ENCODE measurements around the gene CCDC33.

The CCDC33 gene

DNA sequence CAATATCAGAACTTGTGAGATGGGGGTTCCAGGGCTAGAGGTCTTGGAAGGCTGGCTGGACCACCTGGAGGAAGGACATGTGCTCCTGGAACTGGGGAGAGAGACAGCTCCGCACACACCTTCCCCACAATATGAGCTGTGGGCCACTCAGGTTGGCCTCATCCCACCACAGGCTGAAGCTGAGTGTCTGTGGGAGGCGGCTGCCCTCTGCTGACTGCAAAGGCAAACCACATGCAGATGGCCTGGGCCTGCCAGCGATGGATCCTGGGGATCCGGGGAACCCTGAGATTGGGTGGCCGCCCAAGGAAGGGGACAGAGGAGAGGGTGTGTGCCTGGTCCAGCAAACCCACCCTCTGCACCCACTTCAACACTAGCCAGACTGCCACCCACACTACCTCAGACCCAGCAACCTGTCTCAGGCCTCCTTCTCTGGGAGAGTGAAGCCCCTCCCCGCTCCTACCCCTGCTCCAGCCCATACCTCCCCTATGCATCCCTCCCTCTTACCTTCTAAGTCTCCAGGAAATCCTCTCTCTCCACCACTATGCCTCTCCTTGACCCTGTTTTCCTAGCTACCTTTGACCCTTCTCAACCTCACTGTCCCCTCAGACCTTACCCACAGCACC lies 86.5 kb downstream of the CCDC33 start (continued):
- TF ChIP-seq ZNF24 (tag by site-specific recombination; IDR thresholded peaks at IDR 0.05) (peak; percentile 36; the same call in 1 of the 2 replicates), ZNF623 (tag by site-specific recombination; IDR thresholded peaks at IDR 0.05) (no peak), ZNF2 (tag by site-specific recombination; IDR thresholded peaks at IDR 0.05) (peak; percentile 26; the same call in 1 of the 2 replicates), SP3 (tag by site-specific recombination; IDR thresholded peaks at IDR 0.05) (peak; percentile 11), CTCF (tag by site-specific recombination; IDR thresholded peaks at IDR 0.05) (peak; percentile 96), ZNF670 (tag by site-specific recombination; IDR thresholded peaks at IDR 0.05; ENCODE audit: low read depth) (no peak), ZNF433 (tag by site-specific recombination; IDR thresholded peaks at IDR 0.05; ENCODE audit: low read depth) (no peak), ZNF654 (tag by site-specific recombination; IDR thresholded peaks at IDR 0.05; ENCODE audit: low read depth) (peak; percentile 97), KLF17 (tag by site-specific recombination; IDR thresholded peaks at IDR 0.05) (0 out of 2 replicates have a peak, but pooled peaks have one; percentile 45), ZNF121 (tag by site-specific recombination; IDR thresholded peaks at IDR 0.05) (peak; percentile 53; the same call in 1 of the 2 replicates)
- TF ChIP-seq, protein P1, sequence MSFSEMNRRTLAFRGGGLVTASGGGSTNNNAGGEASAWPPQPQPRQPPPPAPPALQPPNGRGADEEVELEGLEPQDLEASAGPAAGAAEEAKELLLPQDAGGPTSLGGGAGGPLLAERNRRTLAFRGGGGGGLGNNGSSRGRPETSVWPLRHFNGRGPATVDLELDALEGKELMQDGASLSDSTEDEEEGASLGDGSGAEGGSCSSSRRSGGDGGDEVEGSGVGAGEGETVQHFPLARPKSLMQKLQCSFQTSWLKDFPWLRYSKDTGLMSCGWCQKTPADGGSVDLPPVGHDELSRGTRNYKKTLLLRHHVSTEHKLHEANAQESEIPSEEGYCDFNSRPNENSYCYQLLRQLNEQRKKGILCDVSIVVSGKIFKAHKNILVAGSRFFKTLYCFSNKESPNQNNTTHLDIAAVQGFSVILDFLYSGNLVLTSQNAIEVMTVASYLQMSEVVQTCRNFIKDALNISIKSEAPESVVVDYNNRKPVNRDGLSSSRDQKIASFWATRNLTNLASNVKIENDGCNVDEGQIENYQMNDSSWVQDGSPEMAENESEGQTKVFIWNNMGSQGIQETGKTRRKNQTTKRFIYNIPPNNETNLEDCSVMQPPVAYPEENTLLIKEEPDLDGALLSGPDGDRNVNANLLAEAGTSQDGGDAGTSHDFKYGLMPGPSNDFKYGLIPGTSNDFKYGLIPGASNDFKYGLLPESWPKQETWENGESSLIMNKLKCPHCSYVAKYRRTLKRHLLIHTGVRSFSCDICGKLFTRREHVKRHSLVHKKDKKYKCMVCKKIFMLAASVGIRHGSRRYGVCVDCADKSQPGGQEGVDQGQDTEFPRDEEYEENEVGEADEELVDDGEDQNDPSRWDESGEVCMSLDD (tag by site-specific recombination; IDR thresholded peaks at IDR 0.05): peak; percentile 46; the same call in 1 of the 2 replicates

DNA sequence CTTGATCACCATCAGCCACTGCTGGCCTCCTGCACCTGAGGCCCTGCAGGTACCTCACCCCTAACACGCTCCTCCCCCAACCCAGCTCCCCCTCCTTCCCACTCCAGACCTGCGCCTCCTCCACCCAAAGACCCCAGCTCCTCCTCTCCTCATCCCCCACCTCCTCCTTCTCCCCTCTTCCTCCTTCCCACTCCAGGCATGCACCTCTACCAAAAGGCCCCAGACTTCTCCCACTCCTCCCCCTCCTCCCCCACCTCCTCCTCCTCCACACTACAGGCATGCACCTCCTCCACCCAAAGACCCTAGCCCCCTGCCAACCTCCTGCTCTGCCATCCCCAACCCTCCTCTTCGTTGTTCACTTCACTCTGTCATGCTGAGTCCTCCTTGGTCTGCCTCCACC lies 88.6 kb downstream of the CCDC33 start:
- Histone ChIP-seq H3K27ac (ENCODE audit: extremely low read depth, low read depth, low read length) (no peak overlapping the region), H3K4me1 (ENCODE audit: control insufficient read depth, insufficient read depth, low read length) (no peaks in the 10 kb centered on the region), H3K9me3 (ENCODE audit: control insufficient read depth, insufficient read depth, low read depth, low read length) (no peaks in the 10 kb centered on the region), H3K36me3 (ENCODE audit: control insufficient read depth in 2 of 2, insufficient read depth in 1 of 2, low read length in 2 of 2) (no peaks in the 10 kb centered on the region), H3K4me3 (ENCODE audit: low read depth, low read length) (no peak overlapping the region)
- ChIA-PET CTCF (interaction anchor here (0.6 to 16.8 kb wide), 7 partner anchors 14 to 352 kb away, joined by 3 to 301 read pairs (median 75); partner anchors contain the start of gene ISLR2), POLR2A (no interaction called here)
- no peak for TF ChIP-seq ZNF335 (tag by site-specific recombination; conservative IDR thresholded peaks at IDR 0.05)
- peak; percentile 86 for TF ChIP-seq EGR2 (tag by site-specific recombination; IDR thresholded peaks at IDR 0.05; ENCODE audit: low read depth)
- TF ChIP-seq ZNF791 (tag by site-specific recombination; IDR thresholded peaks at IDR 0.05): no peak
- TF ChIP-seq ZNF274 (IDR thresholded peaks at IDR 0.05; ENCODE audit: low read length): no peak
- TF ChIP-seq ZNF274 (tag by site-specific recombination; IDR thresholded peaks at IDR 0.05; ENCODE audit: borderline replicate concordance): no peak
- TF ChIP-seq ZNF362 (tag by site-specific recombination; IDR thresholded peaks at IDR 0.05): no peak
- no peak for TF ChIP-seq PBX3 (CRISPR knock-in tag; IDR thresholded peaks at IDR 0.05)
- no peak for TF ChIP-seq ZNF2 (tag by site-specific recombination; IDR thresholded peaks at IDR 0.05)
- TF ChIP-seq ZNF184 (tag by site-specific recombination; IDR thresholded peaks at IDR 0.05): no peak
- TF ChIP-seq, protein P1 (tag by site-specific recombination; IDR thresholded peaks at IDR 0.05): no peak
- no peak for TF ChIP-seq ZFP69B (tag by site-specific recombination; IDR thresholded peaks at IDR 0.05)
- TF ChIP-seq ZFHX2 (tag by site-specific recombination; conservative IDR thresholded peaks at IDR 0.05): peak; percentile 64
